GM19468 (cell line): Measurements from ENCODE around the gene ALKBH4.
A peak's percentile ranks its signal among the peaks of the same experiment; 100 is the strongest.
"Not testable (repeated sequence)": the region's sequence is repeated elsewhere in the genome, so short reads cannot be mapped to it uniquely, and the experiment has no call there.

Source experiments
- ATAC-seq: cut with Tn5 transposase; IDR thresholded peaks from one replicate; pipeline ENCODE4 v1.9.1; 2021; ENCODE audit warnings: mild to moderate bottlenecking, moderate library complexity, moderate number of reproducible peaks; ENCODE audit not compliant: unreplicated experiment; ENCODE audit errors: extremely low read depth

ALKBH4 gene

DNA sequence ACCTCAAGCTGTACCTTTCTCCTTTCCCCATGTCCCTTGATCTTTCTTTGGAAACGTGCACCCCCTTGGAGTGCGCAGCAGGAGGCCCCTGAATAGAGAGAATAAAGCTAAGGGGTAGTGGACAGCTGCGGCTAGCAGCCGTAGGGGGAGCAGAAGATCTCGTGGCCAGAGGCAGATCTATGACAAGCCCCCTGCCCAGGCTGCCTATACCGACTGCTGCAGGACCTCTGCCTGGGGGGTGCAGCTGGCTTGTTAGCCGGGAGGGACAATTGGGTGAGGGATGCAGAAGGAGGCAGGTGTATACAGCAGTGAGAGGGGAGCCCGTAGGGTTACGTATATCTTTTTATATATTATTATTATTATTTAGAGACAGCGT is 14.5 kb upstream of the ALKBH4 start:
- peak; percentile 5 for ATAC-seq

- ATAC-seq = peak; percentile 69
These were observed 13.9 kb upstream of the ALKBH4 start, which contains the start of gene POLR2J for GRCh38 chr7:102478314-102479208. POLR2J (minus strand) TSS chr7:102478922; CDS start chr7:102478860, 62 bp downstream.

DNA sequence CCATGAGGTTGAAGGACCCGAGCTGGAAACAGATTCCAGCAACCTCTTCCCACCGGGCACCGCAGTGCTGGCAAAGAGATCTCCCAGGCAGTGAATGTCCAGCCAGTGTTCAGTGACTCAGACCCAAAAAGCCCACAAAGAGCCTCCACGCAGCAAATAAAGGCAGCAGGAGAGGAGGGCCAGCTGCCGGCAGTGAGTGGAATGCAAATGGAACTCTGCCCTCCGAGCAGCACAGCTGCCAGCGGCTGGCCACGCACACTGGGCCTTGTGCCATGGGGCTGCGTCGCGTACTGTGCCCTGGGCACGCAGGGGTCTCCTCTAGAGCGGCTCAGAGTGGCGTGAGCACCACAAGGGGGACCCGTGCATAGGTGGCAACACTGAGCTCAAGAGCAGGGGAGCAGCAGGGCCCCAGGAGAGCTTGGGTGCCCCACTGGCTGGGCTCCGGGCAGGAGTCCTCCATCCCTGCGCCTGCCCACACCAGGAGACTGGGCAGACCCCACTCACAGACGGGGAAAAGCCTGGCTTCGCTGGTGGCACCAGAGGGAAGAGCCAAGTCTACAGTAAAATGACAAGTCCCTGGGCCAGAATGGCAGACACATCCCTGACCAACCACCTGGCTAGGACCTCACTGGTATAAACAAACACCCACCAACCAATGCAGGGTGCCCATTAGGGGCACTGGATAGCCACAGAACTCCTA is 10.2 kb upstream of the ALKBH4 start:
- not testable (repeated sequence) for ATAC-seq

DNA sequence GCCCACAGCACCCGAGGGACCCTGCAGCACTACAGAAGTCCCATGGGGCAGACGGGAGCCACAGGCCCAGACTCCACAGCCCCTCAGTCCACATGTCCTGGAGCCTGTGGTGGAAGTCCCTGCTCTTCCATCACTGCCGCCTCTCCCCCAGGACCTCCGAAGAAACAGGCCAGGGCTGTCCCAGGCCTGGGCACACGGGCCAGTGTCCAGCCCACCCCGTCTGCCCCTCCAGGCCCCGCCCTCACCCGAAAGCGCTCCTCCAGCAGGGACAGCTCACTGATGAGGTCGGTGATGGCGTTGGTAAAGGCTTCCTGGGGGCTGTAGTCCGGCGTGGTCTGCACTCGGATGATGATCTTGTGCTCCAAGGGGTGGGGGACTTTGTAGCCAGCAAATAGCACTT is 9.5 kb upstream of the ALKBH4 start:
- not testable (repeated sequence) for ATAC-seq

DNA sequence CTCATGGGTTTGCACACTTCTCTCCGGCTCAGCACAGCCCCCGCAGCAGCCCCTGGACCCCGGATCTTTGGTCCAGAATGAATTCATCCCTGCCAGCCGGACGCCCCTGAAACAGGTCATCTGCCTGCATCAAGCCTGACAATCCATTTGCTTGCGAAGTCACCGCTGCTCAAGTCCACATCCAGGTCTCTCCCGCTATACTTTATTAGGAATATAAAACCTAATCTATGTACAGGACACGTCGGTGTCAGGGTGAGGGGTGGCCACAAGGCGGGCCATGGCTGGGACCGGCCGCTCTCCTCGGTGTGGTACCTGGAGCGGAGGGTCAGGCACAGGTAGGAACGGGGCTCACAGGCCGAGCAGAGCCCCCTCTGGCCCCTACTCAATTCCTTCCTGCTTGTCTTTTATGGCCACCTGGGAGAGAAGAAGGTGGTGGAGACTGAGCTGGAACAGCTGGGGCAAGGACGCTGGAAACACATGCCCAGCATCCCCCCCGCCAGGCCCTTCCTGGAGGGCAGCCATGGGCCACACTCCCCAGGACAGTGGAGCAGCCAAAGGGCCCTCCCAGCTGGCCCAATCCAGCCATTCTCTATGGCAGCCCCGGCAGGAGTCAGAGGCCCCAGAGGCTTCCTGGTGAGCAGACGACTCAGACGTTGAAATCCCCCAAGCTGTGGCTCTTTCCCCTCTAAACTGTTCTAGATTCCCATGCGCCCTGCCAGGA is 8.8 kb upstream of the ALKBH4 start:
- ATAC-seq = no peak

- ATAC-seq = no peak
These were observed 7.7 kb upstream of the ALKBH4 start for GRCh38 chr7:102472126-102473041.

DNA sequence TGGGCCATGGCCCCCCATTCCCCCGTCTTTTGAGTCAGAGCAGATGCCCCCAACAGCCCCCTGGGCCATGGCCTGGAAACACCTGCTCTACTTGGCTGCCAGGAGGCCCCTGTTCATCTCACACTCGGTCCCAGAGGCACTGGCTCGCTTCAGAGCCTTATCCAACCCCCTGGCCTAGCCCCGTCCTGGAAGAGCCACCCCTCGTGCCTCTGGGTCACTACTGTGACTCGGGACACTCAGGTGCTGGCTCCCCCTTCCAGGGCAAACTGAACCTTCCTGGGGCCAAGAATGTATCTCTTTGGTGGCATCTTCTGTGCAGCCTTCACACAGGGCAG is 7.1 kb upstream of the ALKBH4 start:
- no peak for ATAC-seq

DNA sequence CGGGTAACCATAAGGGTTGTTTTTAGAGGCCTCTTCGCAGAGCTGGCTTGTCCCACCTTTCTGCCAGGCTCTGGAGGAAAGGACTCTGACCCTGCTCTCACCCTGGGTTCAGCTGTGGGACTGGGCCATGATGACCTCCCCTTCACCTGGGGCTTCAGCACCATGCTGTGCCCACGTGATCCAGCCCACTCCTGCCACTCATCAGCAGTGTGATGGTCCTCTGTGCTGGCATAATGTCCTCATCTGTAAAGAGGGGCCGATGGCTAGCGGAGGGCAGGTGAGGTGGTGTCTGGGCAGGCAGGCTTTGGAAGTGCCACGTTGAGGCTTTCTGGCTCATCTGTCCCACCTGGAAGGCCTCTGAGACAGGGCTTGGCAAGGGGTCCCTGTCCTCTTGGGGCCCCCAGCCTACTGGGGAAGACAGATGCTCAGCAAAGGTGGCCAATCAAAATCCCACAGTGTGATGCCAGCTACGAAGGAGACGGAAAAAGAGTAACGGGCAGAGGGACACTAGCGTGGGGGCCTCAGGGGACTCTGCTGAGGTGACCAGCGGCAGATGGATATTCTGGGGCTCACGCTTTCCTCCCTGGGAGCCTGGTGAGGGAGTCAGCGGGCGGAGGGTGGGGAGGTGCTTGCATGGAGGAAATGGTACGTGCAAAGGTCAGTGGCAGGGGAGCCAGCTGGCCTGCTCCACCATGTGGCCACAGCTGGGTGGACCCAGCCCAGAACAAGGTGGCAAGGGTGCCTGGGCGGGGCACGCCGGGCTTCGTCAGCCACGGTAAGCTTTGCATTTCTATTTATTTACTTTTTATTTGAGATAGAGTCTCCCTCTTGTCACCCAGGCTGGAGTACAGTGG is 5.5 kb upstream of the ALKBH4 start:
- ATAC-seq = no peak

- no peak for ATAC-seq
These were observed 4.8 kb upstream of the ALKBH4 start for GRCh38 chr7:102469351-102469971.

GRCh38 chr7:102468478-102469350 is 4.1 kb upstream of the ALKBH4 start:
- no peak for ATAC-seq

DNA sequence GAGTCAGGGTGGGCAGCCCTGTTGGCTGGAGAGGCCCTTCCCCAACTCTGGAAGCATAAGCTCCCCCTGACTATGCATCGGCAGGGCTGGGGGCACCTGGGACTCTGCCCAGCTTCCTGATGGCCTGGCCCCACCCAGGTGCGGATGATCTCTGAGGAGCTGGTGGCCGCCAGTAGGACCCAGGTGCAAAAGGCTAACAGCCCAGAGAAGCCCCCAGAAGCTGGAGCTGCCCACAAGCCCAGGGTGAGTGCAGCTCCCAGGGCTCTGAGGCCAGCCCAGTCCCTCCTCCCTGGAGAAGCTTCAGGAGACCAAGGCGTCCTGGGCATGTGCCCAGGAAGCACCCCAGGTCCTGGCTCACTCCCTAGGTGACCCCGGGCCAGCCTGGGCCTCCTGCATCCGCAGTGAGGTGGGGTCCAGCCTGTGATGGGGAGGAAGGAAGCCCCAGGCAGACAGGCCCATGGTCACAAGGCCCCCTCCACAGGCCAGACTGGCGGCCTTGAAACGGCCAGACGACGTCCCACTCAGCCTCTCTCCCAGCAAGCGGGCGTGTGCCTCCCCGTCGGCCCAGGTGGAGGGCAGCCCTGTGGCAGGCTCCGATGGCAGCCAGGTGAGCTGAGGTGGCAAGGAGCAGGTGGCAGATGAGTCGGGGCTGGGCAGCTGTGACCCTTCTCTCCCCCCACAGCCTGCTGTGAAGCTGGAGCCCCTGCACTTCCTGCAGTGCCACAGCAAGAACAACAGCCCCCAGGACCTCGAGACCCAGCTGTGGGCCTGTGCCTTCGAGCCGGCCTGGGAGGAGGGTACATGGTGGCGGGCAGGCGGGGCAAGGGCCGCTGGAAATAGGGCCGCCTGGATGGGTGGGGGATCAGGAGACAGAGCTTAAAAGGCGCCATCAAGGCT is 3.2 kb upstream of the ALKBH4 start:
- ATAC-seq = no peak

DNA sequence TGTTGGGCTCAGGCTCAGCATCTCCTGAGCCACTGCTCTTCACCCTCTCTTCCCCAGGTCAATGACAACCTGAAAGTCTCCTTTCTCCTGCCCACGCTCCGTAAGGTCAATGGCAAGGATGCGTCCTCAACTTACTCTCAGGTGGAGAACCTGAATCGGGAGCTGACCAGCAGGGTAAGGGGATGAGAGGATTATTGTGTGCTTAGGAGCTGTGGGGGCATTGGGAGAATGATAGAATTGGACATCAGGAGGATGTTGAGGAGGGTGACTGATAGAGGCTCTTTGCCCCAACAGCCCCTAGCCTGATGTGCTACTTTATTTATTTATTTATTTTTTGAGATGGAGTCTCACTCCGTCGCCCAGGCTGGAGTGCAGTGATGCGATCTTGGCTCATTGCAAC is 1.4 kb upstream of the ALKBH4 start:
- no peak for ATAC-seq

- no peak for ATAC-seq
These were observed 654 bp downstream of the ALKBH4 start for GRCh38 chr7:102463841-102464576.

GRCh38 chr7:102460467-102460866 is 4.2 kb downstream of the ALKBH4 start:
- no peak for ATAC-seq

- no peak for ATAC-seq
These were observed 5.3 kb downstream of the ALKBH4 start for GRCh38 chr7:102459221-102459844.
